RKO (cell line): ENCODE results near the gene HMGB2.

Experiments
- DNase-seq: peaks from one replicate; pipeline ENCODE4 v3.0.0-alpha.2; 2016; ENCODE audit warnings: low spot score

HMGB2 gene

DNA sequence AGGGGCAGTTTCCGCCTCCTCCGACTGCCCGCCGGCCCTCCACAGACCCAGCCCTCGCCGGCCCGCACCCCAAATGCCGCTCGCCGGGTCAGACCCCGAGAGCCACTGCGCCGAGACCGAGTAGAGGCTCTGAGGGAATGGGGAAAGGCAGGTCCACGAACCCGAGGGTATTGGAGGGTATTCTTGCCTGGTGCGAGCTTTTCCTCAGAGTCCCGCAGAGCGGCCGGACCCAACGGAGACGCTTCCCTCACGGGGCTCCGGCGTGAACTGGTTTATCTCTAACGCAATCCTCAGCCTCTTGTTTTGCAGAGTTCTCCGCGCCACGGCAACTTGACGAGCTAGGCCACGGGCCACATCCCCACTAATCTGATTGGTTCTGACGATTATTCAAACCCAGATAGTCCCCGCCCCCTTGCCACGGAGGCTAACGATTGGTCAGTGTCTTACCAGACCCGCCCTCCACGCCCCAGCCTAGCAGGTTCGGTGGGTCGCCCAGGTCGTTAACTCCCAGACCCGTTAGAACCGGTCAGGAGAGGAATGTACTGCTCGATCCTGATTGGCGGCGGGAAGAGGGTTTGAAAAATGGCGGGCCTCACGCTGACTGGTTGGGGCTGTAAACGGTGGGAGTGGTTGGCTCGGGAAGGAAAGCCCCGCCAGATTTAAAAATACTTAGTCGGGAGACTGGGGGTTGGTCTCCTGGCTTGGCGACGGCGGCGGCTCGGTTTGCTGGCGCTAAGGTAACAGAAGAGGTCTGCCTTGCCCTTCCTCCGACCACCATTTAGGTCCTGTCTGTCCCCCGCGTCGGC lies at the start of gene HMGB2:
HMGB2 (minus strand) TSS at position 274 of the 806 bp plus-strand sequence. CDS start 709 bp downstream, outside the sequence.
- peak; percentile 99 for DNase-seq

DNA sequence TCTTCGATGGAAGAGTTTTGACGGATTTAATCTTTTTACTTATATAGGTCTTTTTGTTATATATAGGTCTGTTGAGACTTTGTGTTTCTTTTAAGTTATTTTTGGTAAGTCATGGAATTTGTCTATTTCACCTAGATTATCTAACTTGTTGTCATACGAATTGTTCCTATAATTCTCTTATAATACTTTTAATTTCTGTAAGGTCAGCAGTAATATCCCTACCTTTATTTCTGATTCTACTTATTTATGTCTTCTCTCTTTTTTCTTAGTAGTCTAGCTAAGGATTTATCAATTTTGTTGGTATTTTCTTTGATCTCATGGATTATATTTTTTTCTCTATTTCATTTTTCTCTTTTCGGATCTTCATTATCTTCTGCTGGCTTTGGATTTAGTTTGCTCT lies 48.2 kb upstream of the HMGB2 start:
- no peak for DNase-seq

DNA sequence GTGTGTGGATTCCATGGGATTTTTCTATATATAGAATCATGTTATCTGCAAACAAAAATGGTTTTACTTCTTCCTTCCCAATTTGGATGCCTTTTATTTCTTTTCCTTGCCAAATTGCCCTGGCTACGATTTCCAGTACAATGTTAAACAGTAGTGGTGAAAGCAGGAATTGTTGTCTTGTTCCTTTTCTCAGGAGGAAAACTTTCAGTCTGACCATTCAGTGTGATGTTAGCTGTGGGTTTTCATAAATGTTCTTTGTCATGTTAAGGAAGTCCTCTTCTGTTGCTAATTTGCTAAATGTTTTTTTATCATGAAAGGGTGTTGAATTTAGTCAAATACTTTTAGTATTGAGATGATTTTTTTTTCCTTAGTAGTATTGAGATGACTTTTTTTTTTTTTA lies 47.5 kb upstream of the HMGB2 start:
- DNase-seq, result no peak

DNA sequence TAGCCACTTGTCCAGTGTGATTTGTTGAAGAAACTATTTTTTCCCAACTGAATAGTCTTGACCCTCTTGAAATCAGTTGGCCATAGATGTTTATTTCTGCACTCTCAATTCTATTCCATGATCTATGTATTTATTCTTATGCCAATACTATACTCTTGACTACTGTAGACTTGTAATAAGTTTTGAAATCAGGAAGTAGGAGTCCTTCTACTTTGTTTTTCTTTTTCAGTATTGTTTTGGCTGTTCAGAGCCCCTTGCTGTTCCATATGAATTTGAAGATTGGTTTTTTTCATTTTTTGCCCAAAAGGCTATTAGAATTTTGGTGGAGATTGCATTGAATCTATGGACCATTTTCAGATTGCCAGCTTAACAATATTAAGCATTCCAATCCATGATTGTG lies 46.8 kb upstream of the HMGB2 start:
- DNase-seq, result no peak

DNA sequence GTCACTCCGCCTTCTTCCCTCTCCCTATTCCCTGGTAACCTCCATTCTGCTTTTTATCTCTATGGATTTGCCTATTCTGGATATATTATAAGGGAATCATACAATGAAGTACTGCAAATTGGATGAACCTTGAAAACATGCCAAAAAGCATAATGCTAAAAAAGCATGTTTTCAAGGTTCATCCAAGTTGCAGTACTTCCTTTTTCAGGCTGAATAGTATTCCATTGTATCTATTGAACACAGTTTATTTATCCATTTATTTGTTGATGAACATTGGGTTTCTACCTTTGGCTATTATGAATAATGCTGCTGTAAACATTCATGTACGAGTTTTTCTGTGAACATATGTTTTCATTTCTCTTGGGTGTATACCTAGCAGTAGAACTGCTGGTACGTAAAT lies 45.8 kb upstream of the HMGB2 start:
- no peak for DNase-seq

DNA sequence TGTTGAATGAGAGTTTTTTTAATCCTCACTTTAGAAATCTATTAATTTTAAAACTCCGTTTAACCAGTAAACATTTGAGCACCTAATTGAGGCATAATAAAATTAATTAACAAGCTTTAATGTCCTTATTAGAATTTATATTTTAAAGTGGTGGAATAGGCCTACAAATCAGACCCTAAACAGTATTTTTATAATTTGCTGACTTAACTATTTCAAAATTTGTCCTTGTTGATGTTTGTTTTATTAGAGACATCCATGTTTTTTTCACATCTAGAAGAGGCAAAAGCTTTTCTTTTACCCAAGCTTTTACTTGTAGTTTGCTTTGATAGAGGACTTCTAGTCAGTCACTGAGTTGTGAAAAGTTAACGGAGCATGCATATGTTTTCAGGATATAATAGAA lies 40.4 kb upstream of the HMGB2 start:
- no peak for DNase-seq

DNA sequence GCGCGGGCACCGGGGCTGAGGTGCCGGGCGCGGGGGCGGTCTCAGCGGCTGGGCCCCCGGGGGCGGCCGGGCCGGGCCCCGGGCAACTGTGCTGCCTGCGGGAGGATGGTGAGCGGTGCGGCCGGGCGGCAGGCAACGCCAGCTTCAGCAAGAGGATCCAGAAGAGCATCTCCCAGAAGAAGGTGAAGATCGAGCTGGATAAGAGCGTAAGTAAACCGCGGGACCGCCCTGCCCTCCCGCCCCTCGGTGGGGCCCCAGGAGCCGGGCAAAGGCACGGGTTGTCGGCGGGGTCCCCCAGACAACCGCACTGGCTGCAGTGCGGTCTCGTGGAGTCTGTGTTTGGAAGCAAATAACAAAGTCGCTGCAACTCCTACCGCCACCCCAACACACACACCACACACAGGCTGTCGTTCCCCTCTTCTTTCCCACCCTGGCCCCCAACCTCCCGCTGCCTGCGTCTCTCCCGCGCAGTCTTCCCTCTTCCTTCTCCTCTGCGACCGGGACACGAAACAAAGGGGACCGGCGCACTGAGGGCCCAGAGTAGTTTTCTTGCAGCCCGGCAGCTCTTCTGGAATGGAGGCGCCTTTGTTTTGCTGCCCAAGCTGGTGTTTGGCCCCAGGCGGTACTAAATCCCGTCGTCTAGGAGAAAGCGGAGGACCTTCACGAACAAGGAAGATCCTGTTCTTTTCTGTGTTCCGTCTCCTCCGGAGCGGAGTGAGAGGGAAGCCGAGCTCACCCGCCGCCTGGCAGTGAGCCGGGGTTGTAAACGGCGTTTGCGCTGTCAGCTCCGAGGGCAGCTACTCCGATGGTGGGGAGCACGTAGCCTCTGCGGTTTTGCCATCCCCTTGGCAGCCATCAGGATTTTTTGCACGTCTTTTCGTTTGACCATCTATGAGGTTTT lies 37.4 kb upstream of the HMGB2 start:
- DNase-seq, result peak; percentile 77

DNA sequence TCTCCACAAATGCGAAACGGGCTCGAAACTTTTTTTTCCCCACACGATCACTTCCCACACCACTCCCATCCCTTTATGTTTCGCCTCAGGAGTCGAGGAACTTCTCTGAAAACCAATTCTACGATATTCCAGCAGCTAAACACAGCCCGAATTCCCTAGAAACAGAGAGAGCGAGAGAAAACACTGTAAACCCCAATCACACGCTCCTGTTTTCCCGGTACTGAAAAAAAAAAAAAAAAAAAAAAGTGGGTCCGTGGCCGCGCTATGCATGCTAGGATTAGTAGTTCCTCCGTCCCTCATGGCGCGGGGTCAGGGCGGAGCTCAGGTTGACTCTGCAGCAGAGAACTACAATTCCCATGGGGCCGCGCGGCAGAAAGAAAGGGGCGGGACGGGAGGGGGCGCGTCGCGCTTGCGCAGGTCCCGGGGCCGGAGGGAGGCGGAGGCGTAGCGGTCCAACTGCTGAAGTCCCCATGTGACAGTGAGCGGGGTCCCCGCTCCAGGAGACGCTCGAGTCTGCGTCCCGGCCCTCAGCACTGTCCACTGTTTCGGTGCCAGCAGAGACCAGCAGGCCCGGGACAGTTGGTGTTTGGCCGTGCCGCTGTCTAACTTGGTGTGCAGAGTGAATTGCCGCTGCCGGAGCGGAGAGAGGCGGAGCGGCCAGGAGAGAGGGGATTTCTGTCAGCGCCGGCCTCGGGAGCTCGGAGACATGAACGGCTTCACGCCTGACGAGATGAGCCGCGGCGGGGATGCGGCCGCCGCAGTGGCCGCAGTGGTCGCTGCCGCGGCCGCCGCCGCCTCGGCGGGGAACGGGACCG lies 36.5 kb upstream of the HMGB2 start, which contains the start of gene SAP30:
SAP30 (plus strand) TSS at position 478 of the 815 bp plus-strand sequence; CDS start at position 707, 229 bp downstream.
- peak; percentile 98 for DNase-seq

DNA sequence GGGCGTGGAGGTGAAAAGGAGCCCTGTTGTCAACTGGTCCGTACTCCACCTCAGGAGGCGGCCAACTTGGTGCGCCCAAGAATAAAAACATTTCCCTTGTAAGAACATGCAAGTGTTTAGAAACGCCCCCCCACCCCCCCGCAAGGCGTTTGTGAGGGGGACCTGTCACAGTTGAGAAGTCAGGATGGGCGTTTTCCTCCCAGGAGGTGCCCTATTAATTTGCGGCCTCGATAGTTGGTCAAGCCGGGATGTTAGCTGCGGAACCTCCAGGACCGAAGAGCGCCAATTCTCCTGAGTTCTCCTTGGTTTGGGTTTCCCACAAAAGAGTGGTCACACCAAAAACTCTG lies 35.9 kb upstream of the HMGB2 start:
- no peak for DNase-seq

DNA sequence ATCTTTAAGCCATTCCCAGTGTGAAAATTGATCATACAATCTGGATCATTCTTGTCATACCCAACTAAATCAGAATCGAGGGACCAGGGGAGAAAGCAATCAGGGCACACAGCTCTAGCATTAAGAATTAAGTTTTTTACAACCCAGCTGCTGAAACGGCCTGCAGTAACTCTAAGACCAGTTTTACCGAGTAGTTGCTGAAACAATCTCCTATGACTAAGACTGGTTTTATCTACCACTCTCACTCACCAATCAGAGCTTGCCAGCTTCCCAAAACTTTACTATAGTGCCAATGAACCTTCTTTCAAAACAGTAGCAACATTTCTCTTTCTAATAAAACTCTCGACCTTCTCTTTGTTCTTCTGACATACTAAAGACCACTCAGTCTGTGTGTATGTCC lies 33.8 kb upstream of the HMGB2 start:
- peak; percentile 39 for DNase-seq

DNA sequence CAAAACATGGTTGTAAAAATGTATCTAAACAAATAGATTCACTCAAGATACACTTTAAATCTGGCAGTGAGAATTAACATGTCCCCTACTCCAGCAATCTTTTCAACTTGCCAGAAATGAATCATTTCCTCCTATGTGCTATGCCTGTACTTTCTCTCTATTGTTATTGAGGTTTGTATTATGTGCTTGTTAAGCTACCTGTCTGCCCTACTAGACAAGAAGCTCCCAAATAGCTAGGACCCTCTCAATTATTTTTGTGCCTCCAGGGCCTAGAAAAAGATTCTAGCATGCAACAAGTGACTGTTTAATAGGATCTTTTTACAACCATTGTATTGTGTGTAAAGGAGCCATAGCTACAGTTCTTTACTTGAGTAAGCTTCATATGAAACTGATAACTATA lies 33.1 kb upstream of the HMGB2 start:
- peak; percentile 32 for DNase-seq

DNA sequence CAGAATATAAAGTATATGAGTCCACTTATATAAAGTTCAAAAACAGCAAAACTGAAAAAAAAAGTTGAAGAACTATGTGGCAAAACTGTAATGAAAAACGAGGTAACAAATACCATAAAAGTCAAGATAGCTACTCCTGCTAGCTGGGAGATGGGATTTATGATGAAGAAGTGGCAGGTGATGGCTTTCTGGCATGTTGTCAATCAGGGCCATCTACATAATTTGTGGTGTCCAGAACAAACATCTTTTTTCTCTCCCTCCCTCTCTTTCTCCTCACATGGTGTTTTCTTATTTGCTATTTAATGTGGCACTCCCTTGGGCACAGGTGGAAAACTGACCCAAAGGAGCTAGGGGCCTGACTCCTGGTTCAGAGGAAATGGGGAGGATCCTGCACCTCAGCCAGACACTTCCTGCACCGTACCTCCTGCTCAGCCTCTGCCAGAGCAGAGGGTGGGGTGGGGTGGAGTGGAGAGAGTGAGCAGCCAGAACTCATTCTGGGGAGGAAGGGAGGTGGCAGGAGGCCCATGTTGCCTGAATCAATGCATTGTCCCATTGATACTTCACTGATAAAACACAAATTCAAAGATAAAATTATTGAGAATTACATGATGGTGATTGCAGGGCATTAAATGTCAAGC lies 31.3 kb upstream of the HMGB2 start:
- no peak for DNase-seq

DNA sequence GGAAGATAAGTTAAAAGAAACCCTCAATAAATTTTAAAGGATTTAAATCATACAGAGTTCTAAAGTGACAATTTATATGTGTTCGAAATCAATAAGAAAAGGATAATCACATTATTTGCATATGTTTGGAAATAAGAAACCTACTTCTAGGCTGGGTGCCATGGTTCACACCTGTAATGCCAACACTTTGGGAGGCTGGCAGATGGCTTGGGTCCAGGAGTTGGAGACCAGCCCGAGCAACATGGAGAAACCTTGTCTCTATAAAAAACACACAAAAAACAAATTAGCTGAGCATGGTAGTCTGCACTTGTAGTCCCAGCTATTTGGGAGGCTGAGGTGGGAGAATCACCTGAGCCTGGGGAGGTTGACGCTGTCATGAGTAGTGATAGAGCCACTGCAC lies 28.5 kb upstream of the HMGB2 start:
- no peak for DNase-seq

DNA sequence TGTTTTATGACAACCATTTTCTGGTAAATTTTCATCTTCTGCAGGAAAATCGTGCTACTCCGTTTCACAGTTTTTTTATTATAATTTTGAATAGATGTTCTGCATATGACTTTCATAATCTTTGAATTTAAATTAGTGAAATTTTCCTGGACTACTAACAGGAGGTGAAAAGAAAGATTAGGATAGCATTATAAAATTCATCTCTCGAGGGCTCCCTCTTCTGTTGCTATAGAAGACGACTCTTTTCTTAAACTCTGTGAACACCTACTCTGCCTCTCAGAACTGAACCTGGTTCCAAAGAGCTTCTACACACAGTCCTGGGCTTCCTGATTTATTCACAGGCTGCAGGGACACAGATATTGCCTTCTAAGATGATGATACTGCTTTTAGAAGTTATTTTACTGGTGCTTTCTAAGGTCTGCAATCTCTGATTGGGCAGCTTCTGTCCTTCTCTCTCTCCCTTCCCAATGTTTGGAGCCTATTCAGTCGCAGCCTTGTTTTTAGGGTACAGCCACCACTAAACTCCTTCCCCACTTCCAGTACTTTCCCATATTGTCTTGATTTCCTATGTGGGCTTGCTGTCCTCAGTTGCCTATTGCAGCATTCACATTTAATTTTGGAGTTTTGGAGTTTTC lies 26.5 kb upstream of the HMGB2 start:
- DNase-seq, result peak; percentile 49

DNA sequence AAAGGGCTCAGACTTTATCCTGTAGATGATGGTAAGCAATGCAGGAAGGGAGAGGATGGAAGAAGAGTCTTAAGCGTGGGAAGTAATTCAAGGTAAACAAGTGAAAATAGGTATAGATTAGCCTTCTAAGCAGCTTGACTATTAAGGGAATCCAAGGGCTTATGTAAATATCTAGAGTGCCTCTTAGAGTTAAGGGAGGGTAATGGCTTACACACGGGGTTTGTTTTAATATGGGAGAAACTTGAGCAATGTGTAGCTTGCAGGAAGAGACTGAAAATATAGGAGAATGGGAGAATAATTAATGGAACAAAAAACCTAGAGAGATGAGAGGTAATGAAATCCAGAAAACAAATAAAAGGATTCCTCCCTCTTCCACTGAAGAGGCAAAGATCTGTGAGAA lies 23.8 kb upstream of the HMGB2 start:
- no peak for DNase-seq

DNA sequence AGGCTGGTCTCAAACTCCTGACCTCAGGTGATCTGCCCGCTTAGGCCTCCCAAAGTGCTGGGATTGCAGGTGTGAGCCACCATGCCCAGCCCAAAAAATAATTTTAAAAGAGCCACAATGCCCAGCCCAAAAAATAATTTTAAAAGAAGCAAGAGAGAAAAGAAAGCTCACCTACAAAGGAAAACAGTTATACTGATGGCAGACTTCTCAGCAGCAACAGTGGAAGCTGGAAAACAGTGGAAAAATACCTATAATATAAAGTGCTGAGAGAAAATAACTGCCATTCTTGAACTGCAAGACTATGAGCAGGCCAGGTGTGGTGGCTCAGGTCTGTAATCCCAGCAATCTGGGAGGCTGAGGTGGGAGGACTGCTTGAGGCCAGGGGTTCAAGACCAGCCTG lies 13.3 kb upstream of the HMGB2 start:
- no peak for DNase-seq

DNA sequence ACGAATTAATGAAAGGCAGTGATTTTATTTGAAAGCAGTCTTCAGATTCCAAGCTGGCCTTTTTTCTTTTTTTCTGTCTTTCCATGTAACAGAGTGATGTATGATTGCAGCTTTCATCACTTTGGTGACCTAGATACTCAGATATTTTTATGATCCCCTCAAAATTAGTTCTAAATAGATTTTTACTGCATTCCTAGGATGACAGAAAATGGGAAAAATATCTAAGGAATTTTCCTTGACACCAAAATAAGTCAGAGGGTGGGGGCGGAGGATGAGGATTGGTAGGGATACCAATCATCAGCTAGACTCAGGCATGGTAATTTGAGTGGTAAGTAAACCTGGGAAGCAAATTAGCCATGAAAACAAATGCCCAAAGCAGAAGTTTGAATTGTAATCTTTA lies 11.9 kb upstream of the HMGB2 start:
- peak; percentile 65 for DNase-seq

DNA sequence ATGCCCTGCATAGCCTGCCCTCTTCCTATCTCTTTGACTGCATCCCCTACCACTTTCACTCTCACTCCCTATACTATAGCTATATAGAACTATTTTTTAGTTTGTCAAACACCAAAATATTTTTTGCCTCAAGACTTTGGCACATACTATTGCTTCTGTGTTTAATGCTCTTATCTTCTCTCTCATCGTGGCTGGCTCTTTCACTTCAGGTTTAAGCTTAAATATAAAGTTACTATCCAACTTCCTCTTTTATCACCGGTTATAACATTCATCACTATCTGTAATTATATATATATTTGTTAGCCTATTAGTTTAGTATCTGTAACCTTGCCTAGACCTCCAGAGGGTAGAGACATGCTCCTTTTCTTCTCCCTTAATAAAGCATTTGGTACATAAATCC lies 11.5 kb upstream of the HMGB2 start:
- no peak for DNase-seq

DNA sequence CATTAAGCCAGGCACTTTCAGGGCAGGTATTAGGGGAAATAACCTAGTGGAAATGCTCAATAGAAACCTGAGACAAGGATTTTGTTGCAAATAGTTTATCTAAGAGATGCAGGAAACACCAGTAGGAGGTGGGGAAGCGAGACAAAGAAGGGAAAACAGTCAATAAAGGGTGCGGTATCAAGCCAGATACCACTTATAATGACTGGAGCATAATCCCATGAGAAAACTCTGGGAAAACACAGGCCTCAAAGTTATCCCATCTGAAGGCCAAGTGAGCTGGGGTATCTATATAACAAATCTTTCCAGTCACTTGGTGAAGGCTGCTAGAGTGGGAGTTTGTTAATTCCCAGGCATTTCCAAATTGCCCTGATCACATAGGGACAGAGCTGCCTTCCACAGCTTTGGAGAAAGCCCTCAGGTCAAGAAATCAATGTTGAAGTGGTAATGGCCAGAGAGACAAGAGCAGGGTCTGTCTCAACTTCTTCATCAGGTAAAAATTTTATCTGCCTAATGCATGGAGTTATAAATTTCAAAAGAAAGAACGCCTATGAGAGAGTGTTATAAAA lies 9.8 kb upstream of the HMGB2 start:
- no peak for DNase-seq

DNA sequence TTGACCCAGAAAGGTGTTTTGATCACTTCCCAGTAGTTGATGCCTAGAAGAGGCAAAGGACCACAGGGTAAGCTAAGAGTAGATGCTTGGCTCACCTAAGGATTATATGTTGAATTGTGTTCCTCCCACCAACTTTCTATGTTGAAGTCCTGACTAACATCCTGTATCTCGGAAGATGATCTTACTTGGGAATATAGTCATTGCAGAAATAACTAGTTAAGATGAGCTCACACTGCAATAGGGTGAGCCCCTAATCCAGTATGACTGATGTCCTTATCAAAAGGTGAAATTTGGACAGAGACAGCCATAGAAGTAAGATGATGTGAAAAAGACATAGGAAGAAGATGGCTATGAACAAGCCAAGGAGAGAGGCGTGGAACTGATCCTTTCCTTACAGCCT lies 3.3 kb upstream of the HMGB2 start:
- peak; percentile 37 for DNase-seq
